Measurements from ENCODE around the gene CST5.

DNA sequence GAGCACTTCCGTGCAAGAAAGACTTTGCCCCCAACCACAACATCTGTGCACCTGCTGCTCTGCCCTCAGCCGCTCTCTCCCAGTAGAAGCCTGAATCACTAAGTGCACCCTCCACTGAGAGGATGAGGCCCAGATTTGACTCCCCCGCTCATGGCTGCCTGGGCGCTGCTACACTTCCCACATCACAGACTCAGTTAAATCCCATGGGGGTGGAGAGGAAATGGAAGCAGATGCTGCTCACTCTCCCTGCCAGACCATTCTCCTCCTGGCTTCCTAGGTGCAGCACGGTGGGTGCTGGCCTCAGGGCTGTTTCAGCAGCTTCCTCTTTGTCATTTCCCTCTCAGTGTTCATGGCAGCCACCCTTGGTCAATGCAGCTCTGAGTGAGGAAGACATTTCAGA is 4.8 kb downstream of the CST5 start:
- TF ChIP-seq, protein P1, sequence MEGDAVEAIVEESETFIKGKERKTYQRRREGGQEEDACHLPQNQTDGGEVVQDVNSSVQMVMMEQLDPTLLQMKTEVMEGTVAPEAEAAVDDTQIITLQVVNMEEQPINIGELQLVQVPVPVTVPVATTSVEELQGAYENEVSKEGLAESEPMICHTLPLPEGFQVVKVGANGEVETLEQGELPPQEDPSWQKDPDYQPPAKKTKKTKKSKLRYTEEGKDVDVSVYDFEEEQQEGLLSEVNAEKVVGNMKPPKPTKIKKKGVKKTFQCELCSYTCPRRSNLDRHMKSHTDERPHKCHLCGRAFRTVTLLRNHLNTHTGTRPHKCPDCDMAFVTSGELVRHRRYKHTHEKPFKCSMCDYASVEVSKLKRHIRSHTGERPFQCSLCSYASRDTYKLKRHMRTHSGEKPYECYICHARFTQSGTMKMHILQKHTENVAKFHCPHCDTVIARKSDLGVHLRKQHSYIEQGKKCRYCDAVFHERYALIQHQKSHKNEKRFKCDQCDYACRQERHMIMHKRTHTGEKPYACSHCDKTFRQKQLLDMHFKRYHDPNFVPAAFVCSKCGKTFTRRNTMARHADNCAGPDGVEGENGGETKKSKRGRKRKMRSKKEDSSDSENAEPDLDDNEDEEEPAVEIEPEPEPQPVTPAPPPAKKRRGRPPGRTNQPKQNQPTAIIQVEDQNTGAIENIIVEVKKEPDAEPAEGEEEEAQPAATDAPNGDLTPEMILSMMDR (IDR thresholded peaks at IDR 0.05) = no peak
- TF ChIP-seq POLR2A (IDR thresholded peaks at IDR 0.05) = no peak
